Smooth muscle cell (in vitro differentiated cells): Measurements from ENCODE around the gene IL34. TPM values are rescaled to one million over a fixed set of nuclear protein-coding genes. Genes with fewer than 3 reads are reported as not detected.
A peak's percentile ranks its signal among the peaks of the same experiment; 100 is the strongest.

Source experiments
- DNase-seq: peaks from one replicate; lab custom pipeline; 2025; ENCODE audit not compliant: unreplicated experiment; lab: John Stamatoyannopoulos, UW
- H2AFZ ChIP-seq: fragments of 200-600 bp; sonication (generic); 2 replicates; pipeline ENCODE4 v1.6.0; 2016; ENCODE audit warnings: antibody characterized with exemption, low read depth, mild to moderate bottlenecking
- H3F3A ChIP-seq: fragments of 200-600 bp; sonication (generic); 2 replicates; pipeline ENCODE4 v1.6.0; 2017; ENCODE audit warnings: antibody characterized with exemption, low read depth
- H3K27ac ChIP-seq: fragments of 200-600 bp; sonication (generic); 2 replicates; pipeline ENCODE4 v1.5.1; 2016; ENCODE audit warnings: low read depth, mild to moderate bottlenecking
- H3K27me3 ChIP-seq: fragments of 200-600 bp; sonication (generic); 2 replicates; pipeline ENCODE4 v1.6.1; 2016; ENCODE audit warnings: low read depth, mild to moderate bottlenecking
- H3K36me3 ChIP-seq: fragments of 200-600 bp; sonication (generic); 2 replicates; pipeline ENCODE4 v1.5.1; 2016; ENCODE audit warnings: low read depth
- H3K4me1 ChIP-seq: fragments of 200-600 bp; sonication (generic); 2 replicates; pipeline ENCODE4 v1.5.1; 2016; ENCODE audit warnings: low read depth
- H3K4me2 ChIP-seq: fragments of 200-600 bp; sonication (generic); 2 replicates; pipeline ENCODE4 v1.6.0; 2016; ENCODE audit warnings: mild to moderate bottlenecking
- H3K4me3 ChIP-seq: fragments of 200-600 bp; sonication (generic); 2 replicates; pipeline ENCODE4 v1.5.1; 2016; ENCODE audit warnings: mild to moderate bottlenecking
- H3K79me2 ChIP-seq: fragments of 200-600 bp; sonication (generic); 2 replicates; pipeline ENCODE4 v1.6.0; 2016; ENCODE audit warnings: low read depth, mild to moderate bottlenecking
- H3K9ac ChIP-seq: fragments of 200-600 bp; sonication (generic); 2 replicates; pipeline ENCODE4 v1.6.0; 2016; ENCODE audit warnings: low read depth
- H3K9me3 ChIP-seq: fragments of 200-600 bp; sonication (generic); replicated peaks from 2 replicates; pipeline ENCODE4 v1.5.1; 2016; ENCODE audit warnings: low read depth
- H4K20me1 ChIP-seq: fragments of 200-600 bp; sonication (generic); 2 replicates; pipeline ENCODE4 v1.6.0; 2016; ENCODE audit warnings: low read depth
- WGBS: methylation state at CpG from one replicate; pipeline ENCODE4 v1.1.7; 2016; ENCODE audit warnings: low lambda C conversion rate; 5-methylcytosine and 5-hydroxymethylcytosine counted together
- polyA plus RNA-seq: library from polyadenylated mRNA; unstranded; fragments of >200 nt; fragmentation: Nextera tagmentation; extraction: Ambion mirVana; gene quantifications from 2 replicates; pipeline ENCODE4 v1.2.1, GENCODE V29; 2016
- total RNA-seq: library from RNA; depleted of rRNA; stranded (reverse); fragments of >200 nt; gene quantifications from 2 replicates; pipeline ENCODE4 v1.2.3, GENCODE V29; 2014
- TF ChIP-seq, protein P1 (sequence below): fragments of 200-600 bp; sonication (generic); IDR thresholded peaks from 2 replicates; pipeline ENCODE4 v1.5.1; 2017; ENCODE audit warnings: borderline replicate concordance, mild to moderate bottlenecking, antibody characterized with exemption; ENCODE audit not compliant: insufficient read depth, poor library complexity, severe bottlenecking

The IL34 gene
- total and polyA plus RNA-seq, 2 experiments from 2014 or later, result 0.49 TPM; not detected in 1

DNA sequence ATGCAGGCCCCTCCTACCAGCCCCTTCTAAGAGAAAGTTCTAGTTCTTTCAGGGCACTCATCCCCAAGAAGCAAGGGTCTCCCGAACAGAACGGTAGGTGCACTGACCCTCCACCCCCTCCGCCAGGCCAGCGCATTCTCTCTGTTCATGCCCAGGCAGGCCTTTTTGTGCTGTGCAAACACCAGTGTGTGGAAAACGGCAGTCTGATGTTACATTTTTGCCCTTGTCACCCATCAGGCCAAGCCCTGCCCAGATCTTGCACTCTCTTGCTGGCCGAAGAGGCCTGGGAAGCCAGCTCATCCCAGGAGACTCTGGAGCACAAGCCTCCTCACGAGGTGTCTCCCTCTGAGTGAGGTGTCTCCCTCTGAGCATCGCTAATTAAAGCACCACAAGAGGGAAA is 55.6 kb downstream of the IL34 start:
- no peaks in the 10 kb centered on the region for H3K9me3 ChIP-seq
- TF ChIP-seq, protein P1, sequence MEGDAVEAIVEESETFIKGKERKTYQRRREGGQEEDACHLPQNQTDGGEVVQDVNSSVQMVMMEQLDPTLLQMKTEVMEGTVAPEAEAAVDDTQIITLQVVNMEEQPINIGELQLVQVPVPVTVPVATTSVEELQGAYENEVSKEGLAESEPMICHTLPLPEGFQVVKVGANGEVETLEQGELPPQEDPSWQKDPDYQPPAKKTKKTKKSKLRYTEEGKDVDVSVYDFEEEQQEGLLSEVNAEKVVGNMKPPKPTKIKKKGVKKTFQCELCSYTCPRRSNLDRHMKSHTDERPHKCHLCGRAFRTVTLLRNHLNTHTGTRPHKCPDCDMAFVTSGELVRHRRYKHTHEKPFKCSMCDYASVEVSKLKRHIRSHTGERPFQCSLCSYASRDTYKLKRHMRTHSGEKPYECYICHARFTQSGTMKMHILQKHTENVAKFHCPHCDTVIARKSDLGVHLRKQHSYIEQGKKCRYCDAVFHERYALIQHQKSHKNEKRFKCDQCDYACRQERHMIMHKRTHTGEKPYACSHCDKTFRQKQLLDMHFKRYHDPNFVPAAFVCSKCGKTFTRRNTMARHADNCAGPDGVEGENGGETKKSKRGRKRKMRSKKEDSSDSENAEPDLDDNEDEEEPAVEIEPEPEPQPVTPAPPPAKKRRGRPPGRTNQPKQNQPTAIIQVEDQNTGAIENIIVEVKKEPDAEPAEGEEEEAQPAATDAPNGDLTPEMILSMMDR, result no peak
- peak overlapping the region; percentile 42 for H3K4me2 ChIP-seq
- H3K4me3 ChIP-seq, result no peak overlapping the region
- no peaks in the 10 kb centered on the region for H4K20me1 ChIP-seq
- H3F3A ChIP-seq, result peaks cover 9% of the 10 kb centered on the region
- 78% methylated on average over 8 of the region's 8 CpGs for WGBS
- H3K36me3 ChIP-seq, result no peaks in the 10 kb centered on the region
- no peak overlapping the region for H3K9ac ChIP-seq
- H3K27me3 ChIP-seq, result no peaks in the 10 kb centered on the region
- peaks cover 10% of the 10 kb centered on the region for H3K4me1 ChIP-seq
- DNase-seq, result no peak
- no peak overlapping the region for H2AFZ ChIP-seq
- no peaks in the 10 kb centered on the region for H3K79me2 ChIP-seq
- H3K27ac ChIP-seq, result peak overlapping the region; percentile 93

- H3K27ac ChIP-seq, result peak overlapping the region; percentile 93
- no peaks in the 10 kb centered on the region for H3K27me3 ChIP-seq
- TF ChIP-seq, protein P1, result no peak
- no peaks in the 10 kb centered on the region for H3K79me2 ChIP-seq
- H3K9me3 ChIP-seq, result no peaks in the 10 kb centered on the region
- H3K36me3 ChIP-seq, result no peaks in the 10 kb centered on the region
- no peaks in the 10 kb centered on the region for H4K20me1 ChIP-seq
- DNase-seq, result no peak
- 86% methylated on average over 8 of the region's 8 CpGs for WGBS
- peak overlapping the region; percentile 3 for H3K9ac ChIP-seq
- peaks cover 10% of the 10 kb centered on the region for H3K4me1 ChIP-seq
- peaks cover 9% of the 10 kb centered on the region for H3F3A ChIP-seq
- H3K4me2 ChIP-seq, result peak overlapping the region; percentile 42
- H2AFZ ChIP-seq, result no peak overlapping the region
- no peak overlapping the region for H3K4me3 ChIP-seq
Observed at GRCh38 chr16:70702624-70703023, 56.3 kb downstream of the IL34 start.

- Histone ChIP-seq H3K9me3 (no peaks in the 10 kb centered on the region), H3K79me2 (no peaks in the 10 kb centered on the region), H4K20me1 (no peaks in the 10 kb centered on the region), H3K27ac (peak overlapping the region; percentile 93), H3K4me3 (no peak overlapping the region), H3K4me2 (peak overlapping the region; percentile 42), H3K36me3 (no peaks in the 10 kb centered on the region), H3K4me1 (peaks cover 10% of the 10 kb centered on the region), H3K9ac (peak overlapping the region; percentile 46), H3F3A (peaks cover 9% of the 10 kb centered on the region), H2AFZ (no peak overlapping the region), H3K27me3 (no peaks in the 10 kb centered on the region)
- TF ChIP-seq, protein P1, result peak; percentile 37
- WGBS, result 23% methylated on average over 16 of the region's 16 CpGs
- peak; percentile 67 for DNase-seq
Observed at GRCh38 chr16:70703041-70703834, 56.9 kb downstream of the IL34 start.

DNA sequence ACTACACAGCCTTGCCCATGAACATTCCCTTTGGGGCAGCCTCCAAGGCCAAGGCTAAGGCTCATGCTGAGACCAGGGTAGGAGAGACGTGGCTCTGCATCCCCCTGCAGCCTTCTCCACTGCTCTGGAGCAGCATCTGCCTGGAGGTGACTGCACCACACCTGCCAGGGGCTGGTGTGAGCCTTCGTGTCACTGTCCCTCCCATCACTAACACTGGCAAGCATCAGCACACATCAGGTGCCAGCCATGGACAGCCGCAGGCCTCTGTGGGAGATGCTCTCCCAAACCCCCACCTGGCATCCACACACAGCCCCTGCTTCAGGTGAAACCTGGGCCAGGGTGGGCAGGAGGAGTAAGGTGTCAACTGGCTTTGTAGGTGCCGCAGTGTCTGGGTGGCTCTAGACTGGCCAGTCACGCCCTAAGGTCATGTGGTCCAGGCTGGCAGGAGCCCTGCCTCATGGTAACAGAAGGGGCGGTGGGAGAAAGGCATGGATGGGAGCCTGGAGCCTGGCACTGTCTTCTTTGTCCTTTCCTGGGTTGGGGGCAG is 57.5 kb downstream of the IL34 start:
- no peak overlapping the region for H3K4me3 ChIP-seq
- peak overlapping the region; percentile 37 for H3K4me2 ChIP-seq

More for the DNA sequence above, 57.5 kb downstream of the IL34 start:
- TF ChIP-seq, protein P1, result no peak
- Histone ChIP-seq H2AFZ (no peak overlapping the region), H3K36me3 (no peaks in the 10 kb centered on the region), H3K9ac (peak overlapping the region; percentile 46), H4K20me1 (no peaks in the 10 kb centered on the region), H3K4me1 (peaks cover 16% of the 10 kb centered on the region), H3K27ac (peak overlapping the region; percentile 93), H3K27me3 (no peaks in the 10 kb centered on the region), H3K9me3 (no peaks in the 10 kb centered on the region), H3K79me2 (no peaks in the 10 kb centered on the region), H3F3A (peaks cover 9% of the 10 kb centered on the region)
- no peak for DNase-seq
- WGBS, result 89% methylated on average over 6 of the region's 6 CpGs
